Lower leg skin (tissue), 3 donors: ENCODE data around the gene BSPRY.

Experiments
- POLR2A ChIP-seq, 2 donors: fragments of 450-650 bp; IDR thresholded peaks; one replicate each; pipeline ENCODE4 v1.6.1; 2016 to 2017; ENCODE audit warnings: antibody characterized with exemption in 2 of 2, mild to moderate bottlenecking in 1 of 2, moderate library complexity in 1 of 2
- TF ChIP-seq, protein P1 (sequence below), 3 donors: fragments of 450-650 bp; IDR thresholded peaks; one replicate each; pipeline ENCODE4 v1.5.1; 2016; ENCODE audit warnings: antibody characterized with exemption in 3 of 3, mild to moderate bottlenecking in 3 of 3, moderate library complexity in 2 of 3

DNA sequence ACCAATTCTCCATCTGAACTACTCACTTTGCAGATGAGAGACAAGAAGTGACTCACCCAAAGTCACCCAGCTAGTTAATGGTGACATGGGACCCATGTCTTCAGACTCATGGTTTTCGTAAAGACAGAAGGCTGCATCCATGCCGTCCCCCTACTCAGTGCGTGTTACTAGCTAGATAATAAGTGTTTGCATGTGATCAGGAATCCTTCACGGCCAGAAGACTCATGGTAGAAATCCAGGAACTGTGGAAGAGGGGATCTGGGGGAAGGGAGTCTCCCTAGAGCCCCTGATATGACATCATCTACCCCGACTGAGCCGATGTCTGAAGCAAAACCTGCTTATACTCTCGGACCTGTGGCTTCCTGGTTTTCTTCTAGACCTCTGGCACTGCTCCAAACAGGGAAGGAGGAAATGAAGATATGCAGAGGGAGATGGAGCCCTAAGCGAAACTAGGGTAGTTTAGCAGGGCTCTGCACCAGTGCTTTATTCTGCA, 49.5 kb upstream of the BSPRY start:
- TF ChIP-seq, protein P1, sequence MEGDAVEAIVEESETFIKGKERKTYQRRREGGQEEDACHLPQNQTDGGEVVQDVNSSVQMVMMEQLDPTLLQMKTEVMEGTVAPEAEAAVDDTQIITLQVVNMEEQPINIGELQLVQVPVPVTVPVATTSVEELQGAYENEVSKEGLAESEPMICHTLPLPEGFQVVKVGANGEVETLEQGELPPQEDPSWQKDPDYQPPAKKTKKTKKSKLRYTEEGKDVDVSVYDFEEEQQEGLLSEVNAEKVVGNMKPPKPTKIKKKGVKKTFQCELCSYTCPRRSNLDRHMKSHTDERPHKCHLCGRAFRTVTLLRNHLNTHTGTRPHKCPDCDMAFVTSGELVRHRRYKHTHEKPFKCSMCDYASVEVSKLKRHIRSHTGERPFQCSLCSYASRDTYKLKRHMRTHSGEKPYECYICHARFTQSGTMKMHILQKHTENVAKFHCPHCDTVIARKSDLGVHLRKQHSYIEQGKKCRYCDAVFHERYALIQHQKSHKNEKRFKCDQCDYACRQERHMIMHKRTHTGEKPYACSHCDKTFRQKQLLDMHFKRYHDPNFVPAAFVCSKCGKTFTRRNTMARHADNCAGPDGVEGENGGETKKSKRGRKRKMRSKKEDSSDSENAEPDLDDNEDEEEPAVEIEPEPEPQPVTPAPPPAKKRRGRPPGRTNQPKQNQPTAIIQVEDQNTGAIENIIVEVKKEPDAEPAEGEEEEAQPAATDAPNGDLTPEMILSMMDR (IDR thresholded peaks at IDR 0.05), result no peak
- no peak for TF ChIP-seq POLR2A (IDR thresholded peaks at IDR 0.05)
